H1 (cell line): ENCODE measurements around the gene CDH7. TPM values are rescaled to one million over a fixed set of nuclear protein-coding genes. Genes with fewer than 3 reads are reported as not detected.

Experiments
- CTCF ChIA-PET: fragments of 300-600 bp; sonication (Branson Sonifier 250); formaldehyde crosslinking; loops from one replicate; lab custom pipeline; 2021; ENCODE audit not compliant: partially characterized antibody; lab: Charles Lee
- POLR2A ChIA-PET: fragments of 300-600 bp; sonication (Branson Sonifier 250); formaldehyde crosslinking; loops from one replicate; lab custom pipeline; 2021; ENCODE audit warnings: inconsistent platforms; ENCODE audit not compliant: partially characterized antibody; lab: Charles Lee
- DNase-seq, 2 experiments: peaks; one replicate each; pipeline versions ENCODE4 v3.0.0 to v3.0.0-alpha.2; 2010 to 2022; ENCODE audit warnings: low spot score in 2 of 2, low read depth in 1 of 2, mixed read lengths in 1 of 2
- FAIRE-seq: peaks from 2 replicates; lab custom pipeline; 2011; peaks lifted over from hg19 to GRCh38; lab: Jason Lieb, UNC
- H2AFZ ChIP-seq: 2 replicates; pipeline ENCODE4 v1.8.1; 2012; ENCODE audit warnings: low read length, inconsistent platforms
- H2AK5ac ChIP-seq: 2 replicates; pipeline ENCODE4 v1.6.1; 2013; ENCODE audit warnings: low read depth, low read length
- H2BK120ac ChIP-seq: replicated peaks from 2 replicates; pipeline ENCODE3; 2013; ENCODE audit warnings: low read depth, low read length, inconsistent platforms
- H2BK12ac ChIP-seq: 2 replicates; pipeline ENCODE4 v1.6.1; 2013; ENCODE audit warnings: low read depth, low read length
- H2BK15ac ChIP-seq: 2 replicates; pipeline ENCODE4 v1.6.1; 2013; ENCODE audit warnings: low read length
- H2BK20ac ChIP-seq: 2 replicates; pipeline ENCODE4 v1.6.1; 2013; ENCODE audit warnings: low read length
- H2BK5ac ChIP-seq: 2 replicates; pipeline ENCODE4 v1.6.1; 2013; ENCODE audit warnings: low read depth, low read length
- H3K14ac ChIP-seq: 2 replicates; pipeline ENCODE4 v1.6.1; 2013; ENCODE audit warnings: inconsistent platforms; ENCODE audit not compliant: insufficient read length
- H3K18ac ChIP-seq: 2 replicates; pipeline ENCODE4 v1.6.1; 2013; ENCODE audit warnings: low read length; ENCODE audit errors: extremely low read depth
- H3K23ac ChIP-seq: 2 replicates; pipeline ENCODE4 v1.6.1; 2013; ENCODE audit warnings: inconsistent platforms; ENCODE audit not compliant: insufficient read length
- H3K23me2 ChIP-seq: 2 replicates; pipeline ENCODE4 v1.6.1; 2013; ENCODE audit warnings: low read depth, low read length
- H3K27ac ChIP-seq: 2 replicates; pipeline ENCODE4 v1.6.1; 2011; ENCODE audit warnings: low read depth, low read length, inconsistent platforms
- H3K27me3 ChIP-seq, 4 experiments: replicated peaks in 1 of 4; 1 replicate in 1 of 4; 2 replicates in 3 of 4; pipeline versions ENCODE4 v1.6.1 to v1.8.1; 2011 to 2013; ENCODE audit warnings: low read length in 3 of 4, mild to moderate bottlenecking in 3 of 4, inconsistent platforms in 2 of 4, mixed read lengths in 2 of 4, moderate library complexity in 1 of 4; ENCODE audit not compliant: control insufficient read depth in 3 of 4, insufficient read depth in 3 of 4; ENCODE audit errors: extremely low read depth in 1 of 4
- H3K36me3 ChIP-seq, 4 experiments: 2 replicates each; pipeline versions ENCODE4 v1.6.1 to v1.8.1; 2011 to 2013; ENCODE audit warnings: mild to moderate bottlenecking in 4 of 4, low read length in 3 of 4, moderate library complexity in 2 of 4, control low read depth in 1 of 4, inconsistent platforms in 1 of 4; ENCODE audit not compliant: insufficient read depth in 4 of 4, control insufficient read depth in 2 of 4
- H3K4ac ChIP-seq: replicated peaks from 2 replicates; pipeline ENCODE3; 2013; ENCODE audit warnings: low read length, low read depth, mixed read lengths, inconsistent platforms; ENCODE audit not compliant: insufficient read length
- H3K4me1 ChIP-seq, 4 experiments: replicated peaks in 1 of 4; 1 replicate in 1 of 4; 2 replicates in 3 of 4; pipeline versions ENCODE4 v1.6.1 to v1.8.1; 2011 to 2013; ENCODE audit warnings: low read length in 3 of 4, inconsistent platforms in 2 of 4, mixed read lengths in 1 of 4; ENCODE audit not compliant: insufficient read depth in 4 of 4, control insufficient read depth in 3 of 4
- H3K4me2 ChIP-seq, 2 experiments: 2 replicates each; pipeline versions ENCODE4 v1.6.1 to v1.8.1; 2011 to 2013; ENCODE audit warnings: low read depth in 2 of 2, low read length in 2 of 2, control low read depth in 1 of 2, inconsistent platforms in 1 of 2, mild to moderate bottlenecking in 1 of 2; ENCODE audit not compliant: insufficient read depth in 1 of 2
- H3K4me3 ChIP-seq, 4 experiments: fragments of 200-600, 300-600 bp in 1 of 4; sonication (generic), shearing (Covaris generic), sonication (Bioruptor Twin) in 1 of 4; 2 replicates each; pipeline versions ENCODE4 v1.5.1 to v1.8.1; 2011 to 2016; ENCODE audit warnings: low read length in 4 of 4, low read depth in 3 of 4, control low read depth in 2 of 4, inconsistent platforms in 2 of 4, mild to moderate bottlenecking in 2 of 4, mixed read lengths in 1 of 4, moderate library complexity in 1 of 4; ENCODE audit not compliant: insufficient read depth in 2 of 4; ENCODE audit errors: extremely low read depth in 1 of 4
- H3K56ac ChIP-seq: replicated peaks from 2 replicates; pipeline ENCODE3; 2013; ENCODE audit warnings: low read depth, mild to moderate bottlenecking, mixed read lengths, low read length, inconsistent platforms; ENCODE audit not compliant: insufficient read length
- H3K79me1 ChIP-seq: 2 replicates; pipeline ENCODE4 v1.6.1; 2013; ENCODE audit warnings: low read depth, low read length, control low read depth
- H3K79me2 ChIP-seq, 2 experiments: 2 replicates each; pipeline versions ENCODE4 v1.6.1 to v1.8.1; 2012 to 2013; ENCODE audit warnings: low read length in 2 of 2, mild to moderate bottlenecking in 2 of 2, inconsistent platforms in 1 of 2; ENCODE audit not compliant: insufficient read depth in 2 of 2, control insufficient read depth in 1 of 2
- H3K9ac ChIP-seq, 4 experiments: replicated peaks in 1 of 4; 1 replicate in 1 of 4; 2 replicates in 3 of 4; pipeline versions ENCODE4 v1.6.1 to v1.8.1; 2011 to 2013; ENCODE audit warnings: low read depth in 3 of 4, low read length in 3 of 4, control low read depth in 2 of 4, mild to moderate bottlenecking in 2 of 4, moderate library complexity in 2 of 4, inconsistent platforms in 1 of 4; ENCODE audit errors: extremely low read depth in 1 of 4
- H3K9me3 ChIP-seq, 2 experiments: 2 replicates each; pipeline versions ENCODE4 v1.6.1 to v1.8.1; 2012 to 2013; ENCODE audit warnings: mild to moderate bottlenecking in 2 of 2, moderate library complexity in 2 of 2, control low read depth in 1 of 2, inconsistent platforms in 1 of 2, low read depth in 1 of 2, low read length in 1 of 2, mixed read lengths in 1 of 2; ENCODE audit not compliant: insufficient read depth in 2 of 2
- H4K20me1 ChIP-seq, 2 experiments: replicated peaks in 1 of 2; 2 replicates each; pipeline versions ENCODE3 to v1.8.1; 2011 to 2013; ENCODE audit warnings: inconsistent platforms in 2 of 2, low read length in 2 of 2, mild to moderate bottlenecking in 1 of 2; ENCODE audit not compliant: insufficient read depth in 2 of 2, control insufficient read depth in 1 of 2
- H4K5ac ChIP-seq: 2 replicates; pipeline ENCODE4 v1.6.1; 2013; ENCODE audit warnings: low read length, low read depth, mixed read lengths, inconsistent platforms; ENCODE audit not compliant: insufficient read length
- H4K8ac ChIP-seq: 2 replicates; pipeline ENCODE4 v1.8.0; 2013; ENCODE audit warnings: mild to moderate bottlenecking, moderate library complexity, low read length, inconsistent platforms; ENCODE audit not compliant: insufficient read depth; ENCODE audit errors: extremely low read depth
- H4K91ac ChIP-seq: replicated peaks from 2 replicates; pipeline ENCODE3; 2013; ENCODE audit warnings: low read length, mixed read lengths, inconsistent platforms; ENCODE audit not compliant: insufficient read length
- ASH2L ChIP-seq: fragments of 200-600, 300-600 bp; sonication (generic); IDR thresholded peaks from one replicate; pipeline ENCODE4 v1.7.1; 2017; ENCODE audit warnings: low read length
- CEBPB ChIP-seq: IDR thresholded peaks from 2 replicates; pipeline ENCODE4 v1.6.1; 2012; ENCODE audit warnings: low read depth, low read length
- CHD1 ChIP-seq: IDR thresholded peaks from 2 replicates; pipeline ENCODE4 v1.6.1; 2012; ENCODE audit warnings: low read depth, low read length, improper control_type of control experiment
- EP300 ChIP-seq, 2 experiments: IDR thresholded peaks; 1 replicate in 1 of 2; 2 replicates in 1 of 2; pipeline ENCODE4 v1.6.1; 2011 to 2012; ENCODE audit warnings: low read depth in 2 of 2, low read length in 2 of 2, mild to moderate bottlenecking in 2 of 2, borderline replicate concordance in 1 of 2, inconsistent platforms in 1 of 2, moderate library complexity in 1 of 2
- HDAC2 ChIP-seq, 2 experiments: fragments of 300-600 bp in 1 of 2; sonication (generic) in 1 of 2; IDR thresholded peaks; 2 replicates each; pipeline ENCODE4 v1.6.1; 2011 to 2012; ENCODE audit warnings: low read depth in 2 of 2, low read length in 2 of 2, mild to moderate bottlenecking in 2 of 2, moderate library complexity in 2 of 2, borderline replicate concordance in 1 of 2, inconsistent platforms in 1 of 2
- HDAC6 ChIP-seq: IDR thresholded peaks from one replicate; pipeline ENCODE4 v1.7.1; 2012; ENCODE audit warnings: low read depth, mild to moderate bottlenecking, inconsistent platforms, low read length, moderate library complexity
- KDM4A ChIP-seq: IDR thresholded peaks from one replicate; pipeline ENCODE4 v1.7.1; 2012; ENCODE audit warnings: low read depth, mild to moderate bottlenecking, moderate library complexity, low read length, inconsistent platforms; ENCODE audit not compliant: severe bottlenecking
- POLR2AphosphoS5 ChIP-seq: IDR thresholded peaks from 2 replicates; pipeline ENCODE4 v1.6.1; 2011; ENCODE audit warnings: low read depth, low read length
- RFX5 ChIP-seq: IDR thresholded peaks from 2 replicates; pipeline ENCODE4 v1.6.1; 2011; ENCODE audit warnings: low read depth, low read length, improper control_type of control experiment, borderline replicate concordance
- SP2 ChIP-seq: IDR thresholded peaks from 2 replicates; pipeline ENCODE4 v1.6.1; 2012; ENCODE audit warnings: mild to moderate bottlenecking, low read length, inconsistent platforms
- TCF12 ChIP-seq: IDR thresholded peaks from 2 replicates; pipeline ENCODE4 v1.6.1; 2011; ENCODE audit warnings: low read depth, mild to moderate bottlenecking, low read length
- YY1 ChIP-seq: IDR thresholded peaks from 2 replicates; pipeline ENCODE4 v1.6.1; 2011; ENCODE audit warnings: low read depth, mild to moderate bottlenecking, low read length
- ZNF274 ChIP-seq: IDR thresholded peaks from 2 replicates; pipeline ENCODE4 v1.7.0; 2012; ENCODE audit warnings: low read length, borderline replicate concordance; ENCODE audit errors: extremely low read depth
- WGBS, 2 experiments: shearing (Covaris generic) in 1 of 2; methylation state at CpG; one replicate each; pipeline versions ENCODE4 v1.1.6 to v1.1.7; 2013 to 2015; ENCODE audit warnings: low lambda C conversion rate in 2 of 2, mixed read lengths in 2 of 2, inconsistent platforms in 1 of 2, low coverage in 1 of 2, missing lambda C conversion rate in 1 of 2; ENCODE audit not compliant: insufficient replicate concordance in 2 of 2, insufficient coverage in 1 of 2, insufficient read length in 1 of 2; ENCODE audit errors: extremely low coverage in 1 of 2, missing lambda C conversion rate in 1 of 2; 5-methylcytosine and 5-hydroxymethylcytosine counted together
- polyA plus RNA-seq, 7 experiments: library from polyadenylated mRNA; depleted of rRNA in 3 of 7; stranded (reverse) in 5 of 7; unstranded in 2 of 7; fragments of >200 nt in 5 of 7; fragments of 200-250 nt in 2 of 7; gene quantifications; 1 replicate in 5 of 7; 2 replicates in 1 of 7; 4 replicates in 1 of 7; pipeline versions ENCODE4 v1.2.1 to v1.2.3, GENCODE V29; 2011 to 2013; ENCODE audit warnings: missing spikeins in 2 of 7, mixed read lengths in 2 of 7
- total RNA-seq: library from RNA; stranded (reverse); fragmentation: NEBNext Ultra II Directional; extraction: Animal tissue kit (Norgen Biotek cat#: 25700); gene quantifications from 2 replicates; pipeline ENCODE4 v1.2.1, GENCODE V29; 2021

Gene CDH7
- total and polyA plus RNA-seq, 2 of the 8 experiments (the other 6 are each of a cell fraction or from before 2014, with no cell fraction given) = 1.00 to 1.5 TPM

DNA sequence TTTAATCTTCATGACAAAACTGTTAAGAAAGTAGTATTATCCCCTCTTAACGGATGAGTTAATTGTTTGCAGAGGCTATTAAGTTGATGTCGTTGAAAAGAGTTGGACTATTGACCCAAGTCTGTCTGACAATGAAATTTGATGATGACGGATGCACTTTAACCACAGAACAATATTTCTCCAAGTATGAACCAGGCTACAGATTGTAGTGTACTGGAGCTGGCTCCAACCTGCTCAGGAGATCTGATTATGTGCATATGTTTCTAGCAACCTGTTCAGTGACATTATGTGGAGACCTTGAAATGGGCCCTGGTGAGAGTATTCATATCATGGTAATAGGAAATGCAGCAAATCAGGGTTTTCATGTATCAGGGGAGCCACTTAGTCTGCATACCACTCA, 174.1 kb downstream of the CDH7 start:
- no peaks in the 10 kb centered on the region for H3K4me1 ChIP-seq
- no peak overlapping the region for H3K27ac ChIP-seq
- no peak overlapping the region for H2BK12ac ChIP-seq
- H3K23ac ChIP-seq = no peak overlapping the region
- H3K14ac ChIP-seq = no peak overlapping the region
- H2AK5ac ChIP-seq = no peak overlapping the region
- no peak overlapping the region for H3K9ac ChIP-seq
- no peak overlapping the region for H2BK20ac ChIP-seq
- H4K5ac ChIP-seq = no peak overlapping the region
- no peak overlapping the region for H3K18ac ChIP-seq
- DNase-seq = no peak
- H3K9me3 ChIP-seq = no peaks in the 10 kb centered on the region
- H2BK15ac ChIP-seq = no peak overlapping the region
- 91% methylated on average over 3 of the region's 3 CpGs; no CpG with 5 or more reads in 1 of the 2 experiments for WGBS, 2 experiments
- CTCF ChIA-PET = interaction anchor here (0.6 to 1.0 kb wide), 2 partner anchors 21 to 156 kb away, joined by 3 read pairs; no protein-coding TSS in a partner anchor
- no peaks in the 10 kb centered on the region for H4K20me1 ChIP-seq
- TF ChIP-seq YY1 = no peak
- TF ChIP-seq TCF12 = no peak
- no peak for TF ChIP-seq HDAC6
- TF ChIP-seq SP2 = no peak
- no peak for TF ChIP-seq EP300 (IDR thresholded peaks at IDR 0.05; ENCODE audit: borderline replicate concordance in 1 of 2, low read depth in 2 of 2, low read length in 2 of 2)
- no peak for TF ChIP-seq POLR2AphosphoS5
- TF ChIP-seq RFX5 = no peak
- TF ChIP-seq ZNF274 = no peak
- TF ChIP-seq CHD1 = no peak
- no peak for TF ChIP-seq HDAC2 (IDR thresholded peaks at IDR 0.05; ENCODE audit: borderline replicate concordance in 1 of 2, low read depth in 2 of 2, low read length in 2 of 2)
- TF ChIP-seq CEBPB = no peak
- no peak for TF ChIP-seq KDM4A
- no peak for TF ChIP-seq ASH2L
- TF ChIP-seq, all 59 proteins: peak for 0
- Histone ChIP-seq H3K23me2 (no peaks in the 10 kb centered on the region), H3K4me2 (no peak overlapping the region), H3K4me3 (no peak overlapping the region), H3K36me3 (no peaks in the 10 kb centered on the region), H2AFZ (no peak overlapping the region), H2BK120ac (no peak overlapping the region), H2BK5ac (no peak overlapping the region), H3K79me2 (no peaks in the 10 kb centered on the region), H4K8ac (no peak overlapping the region), H3K4ac (no peak overlapping the region), H3K27me3 (no peaks in the 10 kb centered on the region), H3K56ac (no peak overlapping the region), H4K91ac (no peak overlapping the region), H3K79me1 (no peaks in the 10 kb centered on the region)
- FAIRE-seq = no peak
- POLR2A ChIA-PET = no interaction called here
